WTC11 (cell line): ENCODE data around the gene MMP17. TPM values are rescaled to one million over a fixed set of nuclear protein-coding genes. Genes with fewer than 3 reads are reported as not detected.

Source experiments
- ATAC-seq: fragments of 200-7000 bp; cut with Tn5 transposase; 2 replicates; pipeline ENCODE4 v1.10.0; 2021; ENCODE audit warnings: mild to moderate bottlenecking, moderate library complexity
- CTCF ChIA-PET: fragments of 300-600 bp; sonication (Branson Sonifier 250); formaldehyde crosslinking; loops from one replicate; lab custom pipeline; 2021; ENCODE audit warnings: antibody characterized with exemption; lab: Charles Lee
- POLR2A ChIA-PET: fragments of 350-600 bp; sonication (Branson Sonifier 250); formaldehyde crosslinking; loops from one replicate; lab custom pipeline; 2021; ENCODE audit warnings: antibody characterized with exemption; lab: Charles Lee
- DNase-seq: peaks from one replicate; pipeline ENCODE4 v3.0.0; 2021; ENCODE audit warnings: low spot score
- H3K27ac Mint-ChIP-seq: 2 replicates; pipeline ENCODE4 v1.8.0; 2021; ENCODE audit warnings: mixed read lengths
- H3K27me3 Mint-ChIP-seq: 2 replicates; pipeline ENCODE4 v1.8.0; 2021; ENCODE audit warnings: low read depth, mild to moderate bottlenecking, moderate library complexity, mixed read lengths
- H3K36me3 Mint-ChIP-seq: 2 replicates; pipeline ENCODE4 v1.8.0; 2021; ENCODE audit warnings: mixed read lengths
- H3K4me1 Mint-ChIP-seq: 2 replicates; pipeline ENCODE4 v1.8.0; 2022; ENCODE audit warnings: mixed read lengths
- H3K4me3 Mint-ChIP-seq: 2 replicates; pipeline ENCODE4 v1.8.0; 2021; ENCODE audit warnings: mild to moderate bottlenecking, moderate library complexity, mixed read lengths
- H3K9me3 Mint-ChIP-seq: 2 replicates; pipeline ENCODE4 v1.8.0; 2021; ENCODE audit warnings: mixed read lengths
- AR ChIP-seq: fragments of 250-450 bp; sonication (Bioruptor Pico); IDR thresholded peaks from 2 replicates; pipeline ENCODE4 v1.9.0; 2021; ENCODE audit warnings: mild to moderate bottlenecking
- CBFB ChIP-seq: sonication (generic); formaldehyde crosslinking; IDR thresholded peaks from 2 replicates; pipeline ENCODE4 v1.8.1; 2022; ENCODE audit warnings: mild to moderate bottlenecking, low read depth, missing genetic modification reagents
- E2F1 ChIP-seq: sonication (generic); formaldehyde crosslinking; IDR thresholded peaks from 2 replicates; pipeline ENCODE4 v1.8.0; 2022; ENCODE audit warnings: mild to moderate bottlenecking, missing genetic modification reagents
- FOXP1 ChIP-seq: sonication (generic); formaldehyde crosslinking; IDR thresholded peaks from 2 replicates; pipeline ENCODE4 v1.8.0; 2022; ENCODE audit warnings: missing genetic modification reagents, mild to moderate bottlenecking, moderate library complexity, borderline replicate concordance
- GABPB1 ChIP-seq: sonication (generic); formaldehyde crosslinking; IDR thresholded peaks from 2 replicates; pipeline ENCODE4 v1.8.1; 2023; ENCODE audit warnings: mild to moderate bottlenecking, missing genetic modification reagents
- JAZF1 ChIP-seq: fragments of 250-450 bp; sonication (Bioruptor Pico); IDR thresholded peaks from 2 replicates; pipeline ENCODE4 v1.9.0; 2021; ENCODE audit warnings: moderate library complexity, mild to moderate bottlenecking, inconsistent platforms
- NFYB ChIP-seq: sonication (generic); formaldehyde crosslinking; conservative IDR thresholded peaks from 2 replicates; pipeline ENCODE4 v1.8.0; 2022; ENCODE audit warnings: low read depth, missing genetic modification reagents
- NR2C2 ChIP-seq: sonication (generic); formaldehyde crosslinking; IDR thresholded peaks from 2 replicates; pipeline ENCODE4 v1.8.0; 2022; ENCODE audit warnings: mild to moderate bottlenecking, missing genetic modification reagents
- ZNF138 ChIP-seq: sonication (generic); formaldehyde crosslinking; conservative IDR thresholded peaks from 2 replicates; pipeline ENCODE4 v1.8.1; 2022; ENCODE audit warnings: mild to moderate bottlenecking, moderate library complexity, missing genetic modification reagents
- ZNF396 ChIP-seq: fragments of 250-450 bp; sonication (Bioruptor Pico); IDR thresholded peaks from 2 replicates; pipeline ENCODE4 v1.8.0; 2021; ENCODE audit warnings: mild to moderate bottlenecking, moderate library complexity, borderline replicate concordance
- ZSCAN18 ChIP-seq: fragments of 250-450 bp; sonication (Bioruptor Pico); IDR thresholded peaks from 2 replicates; pipeline ENCODE4 v2.1.2; 2022; ENCODE audit warnings: mild to moderate bottlenecking, moderate library complexity
- total RNA-seq: library from RNA; stranded (reverse); gene quantifications from 3 replicates; pipeline ENCODE4 v1.2.3, GENCODE V29; 2021
- TF ChIP-seq, protein P1 (sequence below): fragments of 250-450 bp; sonication (Bioruptor Pico); IDR thresholded peaks from 2 replicates; pipeline ENCODE4 v1.9.0; 2021; ENCODE audit warnings: mild to moderate bottlenecking
- TF ChIP-seq, protein P2 (sequence below): fragments of 250-450 bp; sonication (Bioruptor Pico); conservative IDR thresholded peaks from 2 replicates; pipeline ENCODE4 v1.9.0; 2021; ENCODE audit warnings: mild to moderate bottlenecking
- TF ChIP-seq, protein P3 (sequence below): sonication (generic); formaldehyde crosslinking; IDR thresholded peaks from 2 replicates; pipeline ENCODE4 v1.8.1; 2022; ENCODE audit warnings: missing genetic modification reagents, borderline replicate concordance

The MMP17 gene
- total RNA-seq, 1 experiment from 2014 or later: 67.1 TPM

GRCh38 chr12:131862084-131862441 lies 33.9 kb downstream of the MMP17 start:
- Mint-ChIP-seq H3K4me3 (no peak overlapping the region), H3K27ac (0 out of 2 replicates have a peak overlapping the region, but pooled peaks have one; percentile 22), H3K4me1 (peaks cover 32% of the 10 kb centered on the region), H3K9me3 (no peaks in the 10 kb centered on the region), H3K27me3 (peaks cover 12% of the 10 kb centered on the region), H3K36me3 (no peaks in the 10 kb centered on the region)
- ATAC-seq (no peak), DNase-seq (no peak)
- TF ChIP-seq, protein P1, sequence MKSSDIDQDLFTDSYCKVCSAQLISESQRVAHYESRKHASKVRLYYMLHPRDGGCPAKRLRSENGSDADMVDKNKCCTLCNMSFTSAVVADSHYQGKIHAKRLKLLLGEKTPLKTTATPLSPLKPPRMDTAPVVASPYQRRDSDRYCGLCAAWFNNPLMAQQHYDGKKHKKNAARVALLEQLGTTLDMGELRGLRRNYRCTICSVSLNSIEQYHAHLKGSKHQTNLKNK (CRISPR knock-in tag): no peak
- TF ChIP-seq, protein P2, sequence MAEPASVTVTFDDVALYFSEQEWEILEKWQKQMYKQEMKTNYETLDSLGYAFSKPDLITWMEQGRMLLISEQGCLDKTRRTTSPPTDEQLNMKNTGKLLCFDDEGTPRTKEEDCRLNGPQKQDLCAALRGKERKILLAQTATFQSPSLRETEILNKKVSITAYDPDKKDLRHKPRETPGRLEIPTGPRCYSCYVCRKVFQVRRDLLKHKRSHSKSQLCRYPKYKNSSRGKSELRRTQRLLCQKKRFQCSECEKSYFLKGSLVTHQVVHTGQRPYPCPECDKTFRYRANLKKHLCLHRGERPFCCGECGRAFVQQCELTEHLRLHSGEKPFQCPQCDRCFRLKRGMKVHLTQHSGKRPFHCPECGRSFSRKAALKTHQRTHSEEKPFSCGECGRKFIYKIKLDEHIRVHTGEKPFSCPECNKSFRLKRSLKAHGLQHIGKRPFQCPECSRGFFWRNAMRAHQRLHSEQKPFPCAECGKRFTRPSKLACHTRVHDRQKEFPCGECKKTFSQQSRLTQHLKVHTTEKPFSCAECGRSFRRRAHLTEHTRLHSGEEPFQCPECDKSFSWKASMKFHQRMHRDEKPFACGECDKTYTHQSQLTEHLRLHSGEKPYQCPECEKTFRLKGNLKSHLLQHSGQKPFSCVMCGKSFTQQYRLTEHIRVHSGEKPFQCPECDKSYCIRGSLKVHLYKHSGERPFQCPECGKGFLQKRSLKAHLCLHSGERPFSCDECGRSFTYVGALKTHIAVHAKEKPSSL: no peak
- peak; percentile 90 for TF ChIP-seq GABPB1
- CTCF ChIA-PET: interaction anchor here (1.9 kb wide), 1 partner anchor 11 kb away, joined by 4 read pairs; no protein-coding TSS in a partner anchor
- POLR2A ChIA-PET: no interaction called here

DNA sequence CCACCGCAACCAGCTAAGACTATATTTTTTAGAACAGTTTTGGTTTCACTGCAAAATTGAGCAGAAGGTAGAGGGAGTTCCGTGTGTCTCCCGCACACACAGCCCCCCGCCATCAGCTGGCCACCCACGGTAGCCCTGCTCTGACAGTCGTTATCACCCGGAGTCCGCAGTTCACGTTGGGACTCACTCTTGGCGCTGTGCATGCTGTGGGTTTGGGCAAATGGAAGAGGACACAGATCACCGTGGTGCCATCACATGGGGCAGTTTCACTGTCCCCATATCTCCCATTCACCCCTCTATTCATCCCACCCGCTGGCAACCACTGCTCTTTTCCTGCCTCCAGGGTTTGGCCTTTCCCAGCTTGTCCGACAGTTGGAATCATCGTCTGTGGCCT lies 34.4 kb downstream of the MMP17 start:
- CTCF ChIA-PET: interaction anchor here (1.0 to 1.9 kb wide), 2 partner anchors 12 to 20 kb away, joined by 3 to 4 read pairs; no protein-coding TSS in a partner anchor
- Mint-ChIP-seq H3K4me3 (no peak overlapping the region), H3K4me1 (peaks cover 32% of the 10 kb centered on the region), H3K9me3 (no peaks in the 10 kb centered on the region), H3K27me3 (peaks cover 12% of the 10 kb centered on the region), H3K36me3 (no peaks in the 10 kb centered on the region), H3K27ac (no peak overlapping the region)
- no peak for DNase-seq
- ATAC-seq: no peak
- POLR2A ChIA-PET: no interaction called here
- TF ChIP-seq ZNF138 (CRISPR knock-in tag) (no peak), NR2C2 (CRISPR knock-in tag) (no peak), ZNF396 (CRISPR knock-in tag) (no peak), FOXP1 (CRISPR knock-in tag) (no peak), NFYB (CRISPR knock-in tag) (no peak), AR (CRISPR knock-in tag) (no peak), E2F1 (no peak), CBFB (CRISPR knock-in tag) (no peak), JAZF1 (CRISPR knock-in tag) (no peak), ZSCAN18 (CRISPR knock-in tag) (no peak)
- TF ChIP-seq, protein P3, sequence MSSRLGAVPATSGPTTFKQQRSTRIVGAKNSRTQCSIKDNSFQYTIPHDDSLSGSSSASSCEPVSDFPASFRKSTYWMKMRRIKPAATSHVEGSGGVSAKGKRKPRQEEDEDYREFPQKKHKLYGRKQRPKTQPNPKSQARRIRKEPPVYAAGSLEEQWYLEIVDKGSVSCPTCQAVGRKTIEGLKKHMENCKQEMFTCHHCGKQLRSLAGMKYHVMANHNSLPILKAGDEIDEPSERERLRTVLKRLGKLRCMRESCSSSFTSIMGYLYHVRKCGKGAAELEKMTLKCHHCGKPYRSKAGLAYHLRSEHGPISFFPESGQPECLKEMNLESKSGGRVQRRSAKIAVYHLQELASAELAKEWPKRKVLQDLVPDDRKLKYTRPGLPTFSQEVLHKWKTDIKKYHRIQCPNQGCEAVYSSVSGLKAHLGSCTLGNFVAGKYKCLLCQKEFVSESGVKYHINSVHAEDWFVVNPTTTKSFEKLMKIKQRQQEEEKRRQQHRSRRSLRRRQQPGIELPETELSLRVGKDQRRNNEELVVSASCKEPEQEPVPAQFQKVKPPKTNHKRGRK: no peak
- TF ChIP-seq, protein P2: no peak
